ENCODE measurements around the gene DBH. TPM values are rescaled to one million over a fixed set of nuclear protein-coding genes. Genes with fewer than 3 reads are reported as not detected.

DBH gene
- total RNA-seq = not detected
- long read RNA-seq, donor 1 = 0 reads
- long read RNA-seq, donor 2 = 0 reads

DNA sequence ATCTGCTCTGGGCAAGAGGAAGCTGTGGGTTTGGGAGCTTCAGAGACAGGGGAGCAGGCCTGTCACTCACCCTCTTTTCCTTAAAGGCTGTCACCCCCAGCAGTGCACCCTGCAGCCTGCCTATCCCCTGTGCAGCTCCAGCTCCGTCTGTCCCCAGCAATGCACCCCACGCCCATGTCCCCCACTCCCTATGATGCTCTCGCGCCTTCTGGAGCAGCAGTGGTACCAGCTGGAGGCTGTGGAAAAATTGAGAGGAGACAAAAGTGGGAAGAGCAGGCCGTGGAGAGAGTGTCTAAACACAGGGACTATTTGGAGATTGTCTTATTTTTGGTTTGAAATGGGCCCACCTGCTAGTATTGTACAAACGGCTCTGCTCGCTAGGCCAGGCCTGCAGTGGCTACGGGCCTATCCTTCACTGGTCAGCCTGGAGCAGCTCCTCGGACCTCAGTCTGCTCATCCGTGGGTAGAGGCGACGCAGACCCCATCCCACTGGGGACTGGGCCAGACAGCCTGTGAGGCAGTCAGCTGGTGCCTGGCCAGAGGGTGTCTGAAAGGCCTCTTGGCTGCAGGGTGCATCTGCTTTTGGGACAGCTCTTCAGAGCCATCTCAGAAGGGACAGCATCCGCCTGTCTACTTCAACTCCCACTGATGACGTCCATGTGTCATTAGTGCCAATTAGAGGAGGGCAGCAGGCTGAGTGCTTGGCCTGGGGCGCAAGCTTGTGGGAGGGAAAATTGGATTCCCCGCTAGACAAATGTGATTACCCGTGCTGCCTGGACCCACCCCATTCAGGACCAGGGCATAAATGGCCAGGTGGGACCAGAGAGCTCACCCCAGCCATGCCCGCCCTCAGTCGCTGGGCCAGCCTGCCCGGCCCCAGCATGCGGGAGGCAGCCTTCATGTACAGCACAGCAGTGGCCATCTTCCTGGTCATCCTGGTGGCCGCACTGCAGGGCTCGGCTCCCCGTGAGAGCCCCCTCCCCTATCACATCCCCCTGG is at the start of gene DBH:
Gene DBH, plus strand, starts transcription at position 831 of the 999 bp plus-strand sequence. Its CDS starts 9 bp downstream, at position 840.
- no peak for DNase-seq (ENCODE audit: low spot score)
- intact Hi-C loops (cut with DNase I) = loop anchor here in 1 of 2 donors (1.0 kb wide), 1 partner anchor 27 kb away; no protein-coding TSS in a partner anchor

DNA sequence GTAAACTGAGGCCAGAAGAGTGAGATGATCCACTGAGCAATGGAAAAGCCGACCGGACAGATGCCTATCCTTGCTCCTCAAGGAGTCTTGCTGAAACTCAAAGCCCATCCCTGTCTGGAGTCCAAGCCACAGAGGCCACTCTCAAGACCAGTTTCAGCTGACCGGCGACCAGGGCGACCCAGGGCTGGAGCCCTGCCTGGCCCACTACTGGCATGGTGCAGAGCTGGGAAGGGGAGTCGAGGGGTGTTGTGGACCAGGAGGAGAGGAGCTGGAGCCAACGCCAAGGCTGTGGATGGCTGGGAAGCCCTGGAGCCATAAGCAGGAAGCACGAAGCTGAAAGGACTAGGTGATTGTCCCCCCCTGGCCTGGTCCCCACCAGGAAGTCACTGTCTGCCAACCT is 49.1 kb upstream of the DBH start:
- intact Hi-C loops (cut with DNase I) = no loop called here
- DNase-seq (ENCODE audit: low spot score) = no peak

DNA sequence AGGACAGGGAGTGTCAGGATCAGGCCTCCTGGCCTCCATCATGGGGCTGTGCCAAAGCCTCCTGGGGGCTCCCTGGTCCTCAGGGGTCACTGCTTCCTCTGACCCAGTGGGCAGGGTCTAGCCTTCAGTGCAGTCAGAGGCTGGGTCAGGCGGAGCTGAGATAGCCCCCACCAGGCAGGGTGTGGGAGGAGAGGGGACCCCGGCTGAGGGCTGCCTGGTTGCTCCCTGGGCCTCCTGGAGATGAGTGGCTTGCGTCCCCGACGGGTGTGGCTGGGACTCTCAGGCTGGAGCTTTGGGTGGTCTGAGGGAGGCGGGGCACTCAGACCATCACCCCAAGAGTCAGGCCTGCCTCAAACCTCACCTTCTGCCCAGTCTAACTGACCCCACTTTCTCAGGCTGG is 48.7 kb upstream of the DBH start:
- intact Hi-C loops (cut with DNase I) = no loop called here
- no peak for DNase-seq (ENCODE audit: low spot score)

DNA sequence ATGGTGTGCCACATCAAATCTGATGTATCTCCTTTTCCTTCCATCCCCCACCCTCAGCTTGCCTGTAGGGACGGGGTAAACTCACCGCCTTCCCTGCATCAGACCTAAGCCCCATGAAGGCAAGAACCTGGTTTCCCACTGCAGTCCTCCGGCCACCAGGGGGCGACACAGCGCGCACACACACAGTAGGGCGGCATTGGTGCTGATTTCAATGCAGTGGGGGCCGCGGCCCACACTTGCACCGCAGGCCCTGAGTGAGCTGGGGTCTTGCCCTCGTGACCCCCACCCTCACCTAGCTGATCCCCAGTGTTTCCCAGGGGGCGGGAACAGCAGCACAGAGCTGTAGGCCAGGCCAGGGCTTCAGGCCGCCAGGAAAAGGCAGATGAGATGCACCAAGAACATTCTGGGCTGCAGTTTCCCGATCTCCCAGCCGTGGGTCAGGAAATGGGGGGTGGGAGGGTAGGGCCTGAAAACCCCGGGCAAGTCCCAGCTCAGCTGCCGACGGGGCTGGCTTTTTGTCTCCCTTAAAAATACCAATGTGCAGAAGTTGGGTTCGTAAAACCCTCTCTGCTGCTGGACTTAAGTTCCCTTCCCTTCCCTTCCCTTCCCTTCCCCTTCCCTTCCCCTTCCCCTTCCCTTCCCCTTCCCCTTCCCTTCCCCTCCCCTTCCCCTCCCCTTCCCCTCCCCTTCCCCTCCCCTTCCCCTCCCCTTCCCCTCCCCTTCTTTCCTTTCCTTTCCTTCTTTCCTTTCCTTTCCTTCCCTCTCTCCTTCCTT is 46.5 kb upstream of the DBH start:
- intact Hi-C loops (cut with DNase I) = no loop called here
- DNase-seq (ENCODE audit: low spot score) = no peak

DNA sequence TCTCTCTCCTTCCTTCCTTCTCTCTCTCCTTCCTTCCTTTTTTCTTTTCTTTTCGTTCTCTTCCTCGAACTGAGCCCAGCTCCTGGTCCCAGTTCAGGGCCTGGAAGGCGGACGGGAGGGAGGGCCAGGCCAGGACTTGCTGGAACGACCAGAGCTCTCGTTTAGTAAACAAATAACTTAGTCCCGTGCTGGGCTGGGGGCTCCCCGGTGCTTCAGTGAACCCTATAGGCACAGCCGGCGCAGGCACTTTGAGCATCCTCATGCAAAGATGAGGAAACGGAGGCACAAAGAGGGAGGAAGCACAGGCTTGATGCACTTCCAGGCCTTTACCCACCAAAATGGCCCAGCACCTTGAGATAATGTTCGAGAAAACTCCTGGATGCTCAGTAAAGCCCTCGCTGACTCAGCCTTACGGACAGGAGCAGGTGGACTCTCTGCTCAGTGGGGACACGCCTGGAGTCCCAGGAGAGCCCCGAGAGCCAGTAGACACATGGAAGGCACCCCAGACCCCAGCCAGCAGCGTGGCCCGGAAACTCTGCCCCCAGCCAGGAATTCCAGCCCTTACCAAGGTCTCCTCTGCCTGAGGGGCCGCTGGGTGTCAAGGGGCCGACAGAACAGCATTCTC is 45.8 kb upstream of the DBH start:
- DNase-seq (ENCODE audit: low spot score) = no peak
- intact Hi-C loops (cut with DNase I) = no loop called here

DNA sequence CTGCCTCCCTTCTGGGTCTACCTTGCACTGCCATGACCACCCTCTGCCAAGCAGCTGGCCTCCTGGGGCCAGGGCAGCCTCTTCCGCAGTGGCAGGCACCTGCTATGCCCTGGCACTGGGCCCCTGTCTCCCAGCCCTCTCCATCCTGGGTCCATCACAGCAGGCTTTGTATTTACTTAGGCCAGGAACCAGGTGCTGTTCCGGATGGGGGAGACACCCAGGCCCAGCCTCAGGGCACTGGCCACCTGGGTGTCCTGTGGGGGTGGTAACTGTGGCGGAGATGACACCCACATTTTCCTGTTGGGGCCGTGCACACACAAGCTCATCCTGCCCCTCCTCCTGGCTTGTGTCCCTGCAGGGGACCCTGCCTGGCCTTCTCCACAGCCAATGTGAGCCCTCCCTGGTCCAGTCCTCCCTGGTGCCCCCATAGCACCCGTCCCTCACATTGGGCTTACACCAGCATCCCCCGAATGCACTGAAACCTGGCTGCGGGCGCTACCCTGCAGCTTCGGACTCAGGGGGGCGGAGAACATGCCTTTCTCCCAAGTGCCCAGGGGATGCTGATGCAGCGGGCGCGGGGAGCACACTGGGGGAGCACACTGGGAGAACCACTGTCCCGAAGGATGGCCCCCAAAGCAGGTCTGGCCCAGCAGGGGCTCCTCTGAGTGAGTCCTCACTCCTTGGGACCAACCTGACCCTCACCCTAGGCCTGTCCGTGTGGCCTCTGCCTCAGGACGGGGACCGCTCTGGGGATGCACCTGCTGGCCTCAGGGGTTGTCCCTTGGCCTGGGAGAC is 44.9 kb upstream of the DBH start:
- intact Hi-C loops (cut with DNase I) = no loop called here
- no peak for DNase-seq (ENCODE audit: low spot score)

DNA sequence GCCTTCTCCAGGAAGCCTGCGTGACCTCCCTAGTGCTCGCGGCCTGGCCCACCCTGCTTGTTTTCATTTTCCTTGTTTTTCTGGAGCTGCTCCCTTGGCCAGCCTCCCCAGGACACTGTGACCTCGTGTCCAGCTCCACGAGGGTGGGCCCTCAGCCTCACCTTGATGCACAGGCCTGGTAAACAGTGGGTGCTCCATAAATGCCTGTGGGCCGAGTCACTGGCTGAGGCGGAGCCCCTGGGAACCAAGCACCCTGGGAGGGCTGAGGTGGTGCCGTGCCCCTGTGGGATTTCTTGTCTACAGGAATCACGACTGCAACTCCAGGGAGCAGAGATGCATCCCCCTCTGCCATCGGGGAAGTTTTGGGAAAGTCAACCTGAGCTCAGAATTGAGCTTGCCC is 44.2 kb upstream of the DBH start:
- intact Hi-C loops (cut with DNase I) = no loop called here
- no peak for DNase-seq (ENCODE audit: low spot score)

DNA sequence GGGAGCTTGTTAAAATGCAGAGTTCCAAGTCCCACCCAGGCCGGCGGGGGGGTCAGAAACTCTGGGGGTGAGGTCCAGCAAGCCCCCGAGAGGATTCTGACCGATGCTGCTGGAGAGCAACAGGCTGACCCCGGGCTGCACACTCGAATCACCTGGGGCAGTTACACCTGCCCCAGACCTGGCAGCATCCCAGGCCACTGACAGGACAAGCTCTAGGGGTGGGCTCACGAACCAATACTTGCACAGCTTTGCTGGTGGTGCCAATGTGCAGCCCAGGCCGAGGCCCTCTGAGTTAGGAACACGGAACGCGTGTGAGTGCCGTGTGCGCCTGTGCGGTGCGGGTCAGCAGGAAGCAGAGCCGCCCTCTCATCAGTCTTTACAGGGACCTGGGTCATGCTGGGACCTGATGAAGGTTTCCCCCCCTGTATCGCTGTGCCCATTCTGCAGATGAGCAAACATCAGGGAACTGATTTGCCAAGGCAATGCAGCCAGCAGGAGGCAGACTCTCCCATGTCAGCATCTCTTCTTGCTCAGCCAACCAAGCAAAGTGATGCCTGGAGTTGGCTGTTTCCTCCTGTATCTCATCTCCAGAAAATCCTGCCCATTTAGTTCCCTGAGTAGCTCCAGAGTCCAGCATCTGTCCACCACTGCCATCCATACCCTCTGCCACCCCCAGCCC is 43.3 kb upstream of the DBH start:
- no peak for DNase-seq (ENCODE audit: low spot score)
- intact Hi-C loops (cut with DNase I) = no loop called here

DNA sequence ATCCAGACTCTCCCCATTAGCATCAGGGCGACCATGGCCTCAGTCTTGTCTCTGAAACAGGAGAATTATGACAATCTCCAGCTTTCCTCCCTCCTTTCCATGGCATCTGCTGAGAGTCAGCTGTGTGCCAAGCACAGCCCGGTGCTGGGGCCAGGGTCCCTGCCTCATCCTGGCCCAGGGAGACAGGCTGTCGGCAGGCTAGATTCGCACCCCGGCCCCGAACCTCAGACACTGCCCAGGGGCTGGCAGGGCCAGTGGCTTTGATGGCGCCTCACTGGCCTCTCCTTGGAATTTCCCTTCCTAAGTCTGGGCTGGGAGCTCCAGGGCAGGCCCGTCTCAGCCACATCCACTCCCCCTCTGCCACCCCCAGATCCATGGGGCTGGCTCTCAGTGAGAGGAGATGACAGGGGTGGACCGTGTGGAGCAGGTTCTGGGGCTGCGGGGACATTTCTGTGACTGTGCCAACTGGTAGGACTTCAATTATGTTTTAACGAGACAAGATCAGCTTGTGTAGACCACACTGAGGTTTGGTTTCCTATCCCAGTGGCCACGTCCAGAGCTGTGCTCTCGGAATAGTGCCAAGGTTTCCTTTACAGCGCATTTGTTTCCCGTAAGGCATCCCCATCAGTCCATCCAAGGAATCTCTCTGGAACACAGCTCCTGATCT is 42.4 kb upstream of the DBH start:
- intact Hi-C loops (cut with DNase I) = no loop called here
- no peak for DNase-seq (ENCODE audit: low spot score)

DNA sequence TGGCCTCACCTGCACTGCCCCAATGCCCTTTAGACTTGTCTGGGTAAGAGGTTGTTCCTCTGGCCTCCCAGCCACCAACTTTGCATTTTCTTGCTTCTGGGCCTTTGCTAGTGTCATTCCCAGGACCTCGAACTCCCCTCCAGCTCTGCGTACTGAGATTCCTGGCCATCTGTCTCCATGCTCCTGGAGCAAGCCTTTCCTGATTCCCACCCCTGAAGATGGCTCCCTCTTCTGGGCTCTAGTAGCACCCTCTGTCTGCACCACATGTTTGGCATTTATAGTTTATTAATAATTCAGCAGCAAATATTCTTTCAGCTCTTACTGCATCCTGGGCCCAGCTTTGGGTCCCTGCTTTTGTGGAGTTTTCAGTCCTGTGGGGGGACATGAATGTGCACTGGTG is 41.9 kb upstream of the DBH start:
- DNase-seq (ENCODE audit: low spot score) = no peak
- intact Hi-C loops (cut with DNase I) = no loop called here

DNA sequence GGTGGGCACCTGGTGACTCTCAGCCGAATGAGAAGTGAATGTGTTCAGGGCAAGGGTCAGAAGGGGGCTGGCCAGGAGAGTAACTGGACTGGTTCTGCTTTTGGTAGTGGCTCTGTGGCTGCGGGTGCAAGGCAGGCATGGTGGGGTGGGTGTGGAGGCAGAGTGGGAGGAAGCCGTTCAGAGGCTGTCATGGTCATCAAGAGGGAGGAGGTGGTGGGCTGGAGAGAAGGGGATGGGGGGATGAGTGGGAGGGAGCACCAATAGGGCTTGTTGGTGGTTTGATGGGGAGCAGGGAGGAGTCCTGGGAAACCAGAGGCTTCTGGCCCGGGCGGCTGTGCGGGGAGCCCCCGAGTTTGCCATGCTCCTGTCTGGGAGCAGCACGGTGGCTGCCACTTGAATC is 40.3 kb upstream of the DBH start:
- no peak for DNase-seq (ENCODE audit: low spot score)
- intact Hi-C loops (cut with DNase I) = no loop called here

DNA sequence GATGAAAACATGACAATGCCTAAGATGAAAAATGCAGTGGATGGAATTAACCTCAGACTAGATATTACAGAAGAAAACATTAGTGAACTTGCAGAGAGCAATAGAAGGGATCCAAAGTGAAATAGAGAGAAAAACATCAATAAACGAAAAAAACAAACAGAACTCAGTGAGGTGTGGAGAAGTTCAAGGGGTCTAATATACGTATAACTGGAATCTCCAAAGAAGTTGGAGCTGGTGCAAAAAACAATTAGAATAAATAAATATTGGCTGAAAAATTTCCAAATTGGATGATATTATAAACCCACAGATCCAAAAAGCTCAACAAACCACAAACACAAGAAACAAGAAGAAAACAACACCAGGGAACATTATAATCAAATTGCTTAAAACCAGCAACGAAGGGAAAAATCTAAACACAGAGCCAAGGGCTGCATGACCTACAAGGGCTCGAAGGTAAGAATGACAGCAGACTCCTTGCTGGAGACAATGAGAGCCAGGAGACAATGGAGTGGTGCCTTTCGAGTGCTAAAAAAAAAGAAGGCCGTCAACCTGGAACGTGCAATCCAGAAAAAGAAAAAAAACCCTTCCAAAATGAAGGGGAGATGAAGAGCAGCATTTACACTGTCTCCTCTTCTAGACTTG is 38.7 kb upstream of the DBH start:
- no peak for DNase-seq (ENCODE audit: low spot score)
- intact Hi-C loops (cut with DNase I) = no loop called here

DNA sequence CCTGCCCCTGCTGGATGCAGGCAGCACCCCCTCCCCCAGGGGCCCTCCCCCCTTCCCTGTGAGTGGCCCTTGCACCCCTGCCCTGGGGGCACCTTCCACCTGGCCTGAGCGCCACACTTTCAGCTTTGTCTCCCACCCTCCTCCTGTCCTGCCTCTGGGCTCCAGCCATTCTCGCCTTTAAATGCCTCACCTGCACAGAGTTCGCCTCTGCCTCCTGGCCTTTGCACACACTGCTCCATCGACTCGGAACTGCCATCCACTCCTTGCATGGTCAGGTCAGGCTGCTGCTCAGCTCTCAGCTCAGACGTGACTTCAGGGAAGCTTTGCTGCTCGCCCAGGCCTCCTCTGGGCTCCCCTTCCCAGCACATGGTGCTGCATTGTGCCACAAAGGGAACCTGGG is 37.2 kb upstream of the DBH start:
- intact Hi-C loops (cut with DNase I) = no loop called here
- DNase-seq (ENCODE audit: low spot score) = no peak

DNA sequence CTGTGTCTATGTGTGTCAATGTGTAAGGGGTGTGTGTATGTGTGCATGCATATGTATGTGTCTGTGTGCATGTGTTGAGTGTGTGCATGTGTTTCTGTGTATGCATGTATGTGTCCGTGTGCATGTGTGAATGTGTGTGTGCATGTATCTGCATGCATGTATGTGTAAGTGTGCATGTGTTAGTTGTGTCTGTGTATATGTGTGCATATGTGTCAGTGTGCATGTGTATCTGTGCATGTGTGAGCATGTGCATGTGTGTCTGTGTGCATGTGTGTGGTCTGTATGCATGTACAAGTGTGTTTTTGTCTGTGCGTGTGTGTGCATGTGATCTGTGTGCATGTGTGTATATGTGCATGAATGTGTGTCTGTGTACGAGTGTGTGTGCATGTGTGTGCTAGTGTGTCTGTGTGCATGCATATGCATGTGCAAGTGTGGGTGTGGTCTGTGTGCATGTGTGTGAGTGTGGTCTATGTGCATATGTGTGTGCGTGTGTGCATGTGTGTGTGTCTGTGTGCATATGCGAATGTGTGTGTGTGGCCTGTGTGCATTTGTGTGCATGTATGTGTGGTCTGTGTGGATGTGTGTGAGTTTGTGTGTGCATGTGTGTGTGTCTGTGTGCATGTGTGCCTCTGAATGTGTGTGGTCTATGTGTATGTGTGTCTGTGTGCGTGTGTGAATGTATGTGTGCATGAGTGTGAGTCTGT is 36.5 kb upstream of the DBH start:
- intact Hi-C loops (cut with DNase I) = loop anchor here (10.0 kb wide), 2 partner anchors 85 to 125 kb away; no protein-coding TSS in a partner anchor
- no peak for DNase-seq (ENCODE audit: low spot score)

DNA sequence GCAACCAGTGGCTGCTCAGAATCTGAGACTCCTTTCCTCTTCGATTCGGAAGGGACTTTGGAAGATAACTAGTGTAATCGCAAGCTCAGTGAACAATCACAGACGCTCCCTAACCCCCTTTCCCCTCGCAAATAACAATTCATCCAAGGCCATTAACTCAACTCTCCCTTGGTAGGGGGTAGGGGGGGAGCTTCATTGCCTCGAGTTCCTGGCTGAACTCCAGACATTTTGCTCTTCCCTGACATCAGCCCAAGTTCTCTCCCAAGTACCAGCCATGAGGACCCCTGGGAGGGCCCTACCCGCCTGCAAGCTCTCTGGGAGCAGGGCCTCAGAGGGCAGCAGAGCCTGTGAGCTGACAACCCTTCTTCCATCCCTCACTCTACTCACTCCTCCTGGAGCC is 35.4 kb upstream of the DBH start:
- intact Hi-C loops (cut with DNase I) = loop anchor here (10.0 kb wide), 2 partner anchors 84 to 124 kb away; no protein-coding TSS in a partner anchor
- DNase-seq (ENCODE audit: low spot score) = no peak

DNA sequence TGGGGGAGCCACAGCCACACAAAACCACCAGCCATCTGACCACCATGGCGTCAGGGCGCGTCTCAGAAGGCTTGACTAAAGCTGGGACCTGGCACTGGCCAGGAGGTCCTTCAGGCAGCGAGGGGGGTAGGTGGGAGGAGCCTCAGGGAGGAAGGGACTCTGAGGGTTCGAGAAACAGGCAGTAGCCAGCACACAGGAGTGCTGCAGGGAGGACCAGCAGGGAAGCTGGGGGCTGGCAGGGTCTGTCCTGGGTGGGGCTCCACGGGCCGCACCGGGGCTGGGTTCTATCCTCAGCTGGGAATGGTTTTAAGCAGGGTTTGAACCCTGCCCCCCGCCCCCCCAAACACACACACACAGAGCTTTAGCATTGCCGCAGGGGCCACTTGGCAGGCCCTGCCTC is 34.4 kb upstream of the DBH start:
- intact Hi-C loops (cut with DNase I) = loop anchor here (10.0 kb wide), 2 partner anchors 83 to 123 kb away; no protein-coding TSS in a partner anchor
- DNase-seq (ENCODE audit: low spot score) = no peak

DNA sequence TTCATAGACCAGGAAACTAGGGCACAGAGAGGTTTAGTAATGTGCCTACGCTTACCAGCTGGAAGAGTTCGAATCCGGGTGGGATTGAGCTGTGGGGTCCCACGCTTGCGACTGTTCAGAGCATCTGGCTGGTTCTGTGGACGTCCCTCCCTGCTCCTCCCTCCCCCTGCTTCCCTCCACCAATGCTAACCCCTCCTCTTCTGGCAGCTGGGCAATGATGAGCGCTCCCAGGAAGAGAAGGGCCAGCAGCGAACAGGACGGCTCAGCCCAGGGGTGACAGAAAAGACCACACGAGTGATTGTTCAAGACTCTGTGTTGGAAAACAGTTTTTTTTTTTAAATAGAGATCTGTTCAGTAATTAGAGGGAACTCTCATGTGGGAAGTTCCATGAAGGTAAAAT is 33.9 kb upstream of the DBH start:
- no peak for DNase-seq (ENCODE audit: low spot score)
- intact Hi-C loops (cut with DNase I) = loop anchor here (10.0 kb wide), 2 partner anchors 83 to 123 kb away; no protein-coding TSS in a partner anchor

Data from posterior vena cava (tissue), 2 donors.